Measurements from ENCODE around the gene RCAN2.

The RCAN2 gene

GRCh38 chr6:46291275-46291633 is 200.0 kb downstream of the RCAN2 start:
- no peaks in the 10 kb centered on the region for H3K79me2 ChIP-seq
- H3K4me3 ChIP-seq (ENCODE audit: low read depth, low read length), result no peak overlapping the region
- H3K27ac ChIP-seq, result no peak overlapping the region
- no peaks in the 10 kb centered on the region for H3K27me3 ChIP-seq (ENCODE audit: control insufficient read depth, insufficient read depth, low read length)
- no peak overlapping the region for H2AFZ ChIP-seq
- no peaks in the 10 kb centered on the region for H3K4me1 ChIP-seq
- H3K36me3 ChIP-seq (ENCODE audit: control insufficient read depth, insufficient read depth, low read length), result no peaks in the 10 kb centered on the region
- no peaks in the 10 kb centered on the region for H3K9me3 ChIP-seq (ENCODE audit: control insufficient read depth, low read length)
- TF ChIP-seq, protein P1, sequence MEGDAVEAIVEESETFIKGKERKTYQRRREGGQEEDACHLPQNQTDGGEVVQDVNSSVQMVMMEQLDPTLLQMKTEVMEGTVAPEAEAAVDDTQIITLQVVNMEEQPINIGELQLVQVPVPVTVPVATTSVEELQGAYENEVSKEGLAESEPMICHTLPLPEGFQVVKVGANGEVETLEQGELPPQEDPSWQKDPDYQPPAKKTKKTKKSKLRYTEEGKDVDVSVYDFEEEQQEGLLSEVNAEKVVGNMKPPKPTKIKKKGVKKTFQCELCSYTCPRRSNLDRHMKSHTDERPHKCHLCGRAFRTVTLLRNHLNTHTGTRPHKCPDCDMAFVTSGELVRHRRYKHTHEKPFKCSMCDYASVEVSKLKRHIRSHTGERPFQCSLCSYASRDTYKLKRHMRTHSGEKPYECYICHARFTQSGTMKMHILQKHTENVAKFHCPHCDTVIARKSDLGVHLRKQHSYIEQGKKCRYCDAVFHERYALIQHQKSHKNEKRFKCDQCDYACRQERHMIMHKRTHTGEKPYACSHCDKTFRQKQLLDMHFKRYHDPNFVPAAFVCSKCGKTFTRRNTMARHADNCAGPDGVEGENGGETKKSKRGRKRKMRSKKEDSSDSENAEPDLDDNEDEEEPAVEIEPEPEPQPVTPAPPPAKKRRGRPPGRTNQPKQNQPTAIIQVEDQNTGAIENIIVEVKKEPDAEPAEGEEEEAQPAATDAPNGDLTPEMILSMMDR (IDR thresholded peaks at IDR 0.05), result no peak
- H3K9ac ChIP-seq, result no peak overlapping the region
- no peak overlapping the region for H3K4me2 ChIP-seq (ENCODE audit: low read length)

GRCh38 chr6:46290421-46291274 is 200.6 kb downstream of the RCAN2 start:
- Histone ChIP-seq H3K79me2 (no peaks in the 10 kb centered on the region), H3K36me3 (ENCODE audit: control insufficient read depth, insufficient read depth, low read length) (no peaks in the 10 kb centered on the region), H2AFZ (no peak overlapping the region), H3K4me3 (ENCODE audit: low read depth, low read length) (no peak overlapping the region), H3K27me3 (ENCODE audit: control insufficient read depth, insufficient read depth, low read length) (no peaks in the 10 kb centered on the region), H3K27ac (no peak overlapping the region), H3K4me1 (no peaks in the 10 kb centered on the region), H3K9me3 (ENCODE audit: control insufficient read depth, low read length) (no peaks in the 10 kb centered on the region), H3K9ac (no peak overlapping the region), H3K4me2 (ENCODE audit: low read length) (no peak overlapping the region)
- TF ChIP-seq, protein P1 (IDR thresholded peaks at IDR 0.05), result no peak

GRCh38 chr6:46289898-46290297 is 201.4 kb downstream of the RCAN2 start:
- no peak overlapping the region for H3K27ac ChIP-seq
- no peaks in the 10 kb centered on the region for H3K4me1 ChIP-seq
- no peak overlapping the region for H2AFZ ChIP-seq

GRCh38 chr6:46288835-46289234 is 202.4 kb downstream of the RCAN2 start:
- no peaks in the 10 kb centered on the region for H3K9me3 ChIP-seq (ENCODE audit: control insufficient read depth, low read length)
- no peak overlapping the region for H2AFZ ChIP-seq
- no peak overlapping the region for H3K9ac ChIP-seq
- no peaks in the 10 kb centered on the region for H3K36me3 ChIP-seq (ENCODE audit: control insufficient read depth, insufficient read depth, low read length)
- no peaks in the 10 kb centered on the region for H3K27me3 ChIP-seq (ENCODE audit: control insufficient read depth, insufficient read depth, low read length)
- no peaks in the 10 kb centered on the region for H3K4me1 ChIP-seq
- TF ChIP-seq, protein P1 (IDR thresholded peaks at IDR 0.05), result no peak
- no peak overlapping the region for H3K4me2 ChIP-seq (ENCODE audit: low read length)
- H3K27ac ChIP-seq, result no peak overlapping the region
- H3K79me2 ChIP-seq, result no peaks in the 10 kb centered on the region
- H3K4me3 ChIP-seq (ENCODE audit: low read depth, low read length), result no peak overlapping the region

More at GRCh38 chr6:46289898-46290297, 201.4 kb downstream of the RCAN2 start:
- Histone ChIP-seq H3K36me3 (ENCODE audit: control insufficient read depth, insufficient read depth, low read length) (no peaks in the 10 kb centered on the region), H3K9me3 (ENCODE audit: control insufficient read depth, low read length) (no peaks in the 10 kb centered on the region), H3K4me3 (ENCODE audit: low read depth, low read length) (no peak overlapping the region), H3K79me2 (no peaks in the 10 kb centered on the region), H3K4me2 (ENCODE audit: low read length) (no peak overlapping the region), H3K9ac (no peak overlapping the region), H3K27me3 (ENCODE audit: control insufficient read depth, insufficient read depth, low read length) (no peaks in the 10 kb centered on the region)
- TF ChIP-seq, protein P1 (IDR thresholded peaks at IDR 0.05), result no peak

- H3K4me3 ChIP-seq (ENCODE audit: low read depth, low read length), result no peak overlapping the region
- H3K4me1 ChIP-seq, result no peaks in the 10 kb centered on the region
- H3K4me2 ChIP-seq (ENCODE audit: low read length), result no peak overlapping the region
- TF ChIP-seq, protein P1 (IDR thresholded peaks at IDR 0.05), result no peak
- no peaks in the 10 kb centered on the region for H3K9me3 ChIP-seq (ENCODE audit: control insufficient read depth, low read length)
- no peak overlapping the region for H3K27ac ChIP-seq
- H3K9ac ChIP-seq, result no peak overlapping the region
- no peaks in the 10 kb centered on the region for H3K79me2 ChIP-seq
- no peaks in the 10 kb centered on the region for H3K27me3 ChIP-seq (ENCODE audit: control insufficient read depth, insufficient read depth, low read length)
- H2AFZ ChIP-seq, result no peak overlapping the region
- H3K36me3 ChIP-seq (ENCODE audit: control insufficient read depth, insufficient read depth, low read length), result no peaks in the 10 kb centered on the region
Observed at GRCh38 chr6:46287681-46288080, 203.6 kb downstream of the RCAN2 start.
